Right atrium auricular region (tissue), 2 donors: ENCODE results near the gene KIF11. TPM values are rescaled to one million over a fixed set of nuclear protein-coding genes. Genes with fewer than 3 reads are reported as not detected.
A peak's percentile ranks its signal among the peaks of the same experiment; 100 is the strongest.

ENCODE experiments used
- DNase-seq: peaks from one replicate; pipeline ENCODE4 v3.0.0-alpha.2; 2019; ENCODE audit warnings: low spot score
- H3K27ac ChIP-seq, 2 donors: fragments of 200-600 bp; sonication (generic); 1 replicate in 1 of 2; 2 replicates in 1 of 2; pipeline ENCODE4 v1.5.1; 2016 to 2019
- H3K27me3 ChIP-seq, 2 donors: fragments of 200-600 bp; sonication (generic); one replicate each; pipeline versions ENCODE4 v1.5.1 to v1.6.0; 2017 to 2019
- H3K36me3 ChIP-seq: fragments of 200-600 bp; sonication (generic); one replicate; pipeline ENCODE4 v1.5.1; 2016
- H3K4me1 ChIP-seq, 2 donors: fragments of 200-600 bp; sonication (generic); one replicate each; pipeline versions ENCODE4 v1.5.1 to v1.6.0; 2017 to 2019
- H3K4me3 ChIP-seq, 2 donors: fragments of 200-600 bp; sonication (generic); 1 replicate in 1 of 2; 2 replicates in 1 of 2; pipeline ENCODE4 v1.5.1; 2017 to 2019; ENCODE audit warnings: mild to moderate bottlenecking in 1 of 2, moderate library complexity in 1 of 2
- H3K9me3 ChIP-seq, 2 donors: fragments of 200-600 bp; sonication (generic); one replicate each; pipeline ENCODE4 v1.5.1; 2019
- CTCF ChIP-seq, 2 donors: fragments of 200-600 bp; sonication (generic); IDR thresholded peaks; one replicate each; pipeline ENCODE4 v1.5.1; 2019; ENCODE audit warnings: antibody characterized with exemption in 2 of 2
- total RNA-seq, 2 donors: library from RNA; depleted of rRNA; stranded (reverse); fragments of >200 nt; gene quantifications; one replicate each; pipeline ENCODE4 v1.1.0, GENCODE V29; 2016

KIF11 gene
- total RNA-seq, 2 donors from 2014 or later = 0.24 to 1.4 TPM

DNA sequence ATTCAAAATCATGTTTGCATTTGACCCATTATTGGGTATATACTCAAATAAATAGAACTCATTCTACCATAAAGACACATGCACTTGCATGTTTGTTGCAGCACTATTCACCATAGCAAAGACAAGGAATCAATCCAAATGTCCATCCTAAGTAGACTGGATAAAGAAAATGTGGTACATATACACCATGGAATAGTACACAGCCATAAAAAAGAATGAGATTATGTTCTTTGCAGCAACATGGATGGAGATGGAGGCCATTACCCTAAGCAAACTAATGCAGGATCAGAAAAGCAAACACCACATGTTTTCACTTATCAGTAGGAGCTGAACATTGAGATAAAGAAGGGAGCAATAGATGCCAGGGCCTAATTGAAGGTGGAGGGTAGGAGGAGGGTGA lies 84.8 kb downstream of the KIF11 start:
- no peaks in the 10 kb centered on the region for H3K27me3 ChIP-seq
- DNase-seq = no peak

DNA sequence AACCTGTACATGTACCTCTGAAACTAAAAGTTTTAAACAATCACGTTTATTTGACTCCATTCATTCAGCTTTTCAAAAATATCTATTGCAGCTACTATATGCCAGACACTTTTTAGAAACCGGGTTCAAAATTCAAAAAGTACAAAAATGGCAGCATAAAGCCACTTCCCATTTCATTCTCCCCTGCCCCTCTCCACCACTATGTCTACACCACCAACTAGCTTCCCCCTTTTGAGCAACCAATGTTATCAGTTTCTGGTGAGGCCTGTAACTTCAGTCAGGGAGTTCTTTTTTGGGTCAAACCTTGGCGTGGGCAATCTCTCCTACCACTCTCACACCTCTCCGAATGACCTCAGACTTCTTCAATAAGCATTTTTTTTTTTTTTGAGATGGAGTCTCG lies 85.3 kb downstream of the KIF11 start:
- H3K9me3 ChIP-seq = no peaks in the 10 kb centered on the region
- no peaks in the 10 kb centered on the region for H3K36me3 ChIP-seq
- H3K27ac ChIP-seq = no peak overlapping the region
- H3K27me3 ChIP-seq = no peaks in the 10 kb centered on the region
- H3K4me1 ChIP-seq = no peaks in the 10 kb centered on the region
- DNase-seq = no peak
- no peak for TF ChIP-seq CTCF (IDR thresholded peaks at IDR 0.05)
- H3K4me3 ChIP-seq = no peak overlapping the region

More for the DNA sequence above, 84.8 kb downstream of the KIF11 start:
- Histone ChIP-seq H3K9me3 (no peaks in the 10 kb centered on the region), H3K36me3 (no peaks in the 10 kb centered on the region), H3K4me3 (no peak overlapping the region), H3K4me1 (no peaks in the 10 kb centered on the region), H3K27ac (no peak overlapping the region)
- TF ChIP-seq CTCF (IDR thresholded peaks at IDR 0.05) = no peak

DNA sequence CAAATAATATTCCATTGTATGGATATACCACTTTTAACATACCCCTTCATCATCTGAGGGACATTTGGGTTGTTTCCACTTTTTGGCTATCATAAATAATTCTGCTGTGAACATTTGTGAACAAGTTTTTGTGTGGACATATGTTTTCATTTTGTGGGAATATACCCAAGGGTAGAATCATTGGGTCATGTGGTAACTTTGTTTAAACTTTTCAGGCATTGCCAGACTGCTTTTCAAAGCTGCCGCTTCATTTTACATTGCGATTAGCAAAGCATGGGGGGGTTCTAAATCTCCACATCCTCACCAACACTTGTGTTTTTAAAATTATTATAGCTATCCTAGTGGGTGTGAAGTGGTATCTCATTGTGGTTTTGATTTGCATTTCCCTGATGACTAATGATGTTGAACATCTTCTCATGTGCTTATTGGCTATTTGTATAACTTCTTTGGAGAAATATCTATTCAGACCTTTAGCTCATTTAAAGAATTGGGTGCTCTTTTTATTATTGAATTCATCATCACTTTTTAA lies 88.4 kb downstream of the KIF11 start:
- H3K27ac ChIP-seq = no peak overlapping the region
- H3K27me3 ChIP-seq = no peaks in the 10 kb centered on the region
- no peak overlapping the region for H3K4me3 ChIP-seq
- H3K36me3 ChIP-seq = no peaks in the 10 kb centered on the region
- no peak for TF ChIP-seq CTCF (IDR thresholded peaks at IDR 0.05)
- H3K4me1 ChIP-seq = no peaks in the 10 kb centered on the region
- H3K9me3 ChIP-seq = peaks cover 0 to 10% of the 10 kb centered on the region in 2 donors
- no peak for DNase-seq

DNA sequence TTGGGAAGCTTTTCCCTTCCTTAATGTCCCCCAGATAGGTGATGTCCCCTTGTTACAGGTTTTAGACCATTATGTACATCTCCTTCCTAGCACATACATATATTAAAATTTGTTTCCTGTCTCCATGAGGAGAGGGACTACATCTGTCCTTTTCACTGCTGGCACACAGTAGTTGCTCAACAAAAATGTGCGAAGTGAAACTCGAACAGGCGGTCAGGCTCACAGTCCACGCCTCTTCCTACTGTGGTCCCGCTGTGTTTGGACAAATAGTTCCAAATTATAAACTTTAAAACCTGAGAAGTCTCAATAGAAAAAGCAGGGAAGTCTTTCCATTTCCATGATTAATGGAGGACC lies 95.6 kb downstream of the KIF11 start:
- H3K27ac ChIP-seq = no peak overlapping the region
- no peak for TF ChIP-seq CTCF (IDR thresholded peaks at IDR 0.05)
- peaks cover 15 to 27% of the 10 kb centered on the region in 2 donors for H3K27me3 ChIP-seq

DNA sequence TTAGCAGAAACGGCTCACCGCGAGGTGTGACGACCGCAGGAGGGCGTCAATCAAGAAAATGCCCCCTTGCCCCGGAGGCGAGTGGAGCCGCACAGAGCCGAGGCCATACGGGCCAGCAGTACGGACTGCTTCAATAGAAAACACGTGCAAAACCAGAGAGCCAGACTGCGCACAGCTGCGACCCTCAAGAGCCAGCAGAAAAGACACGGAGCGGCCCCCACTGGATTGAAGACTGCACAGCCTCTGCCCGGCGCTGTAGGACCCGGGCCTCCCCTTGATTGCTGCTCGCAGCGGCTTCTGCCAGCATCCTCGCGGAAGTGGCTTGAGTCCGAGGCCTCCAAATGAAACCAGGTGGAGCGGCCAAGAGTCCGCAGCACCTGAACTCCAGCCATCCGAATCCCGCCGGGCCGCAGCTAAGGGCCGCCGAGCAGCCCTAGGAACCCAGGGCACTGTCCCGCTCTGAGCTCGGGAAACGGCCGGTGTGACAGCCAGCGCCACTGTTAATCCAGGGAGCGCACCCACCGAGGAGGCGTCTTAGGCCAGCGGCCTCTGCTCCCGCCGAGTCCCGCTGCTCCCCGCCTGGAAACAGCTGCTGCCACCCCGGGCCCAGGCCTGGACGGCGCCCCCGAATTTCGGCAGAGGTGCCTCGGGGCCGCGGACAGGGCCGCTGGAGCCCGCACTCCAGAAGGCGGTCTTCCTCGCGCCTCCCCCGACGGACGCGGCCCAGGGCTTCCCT lies 96.2 kb downstream of the KIF11 start:
- Histone ChIP-seq H3K4me3 (peak overlapping the region; percentile 39 to 64), H3K4me1 (peaks cover 0 to 25% of the 10 kb centered on the region in 2 donors), H3K27ac (peak overlapping the region; percentile 48 to 50), H3K27me3 (peaks cover 15 to 27% of the 10 kb centered on the region in 2 donors), H3K36me3 (no peaks in the 10 kb centered on the region), H3K9me3 (peaks cover 0 to 15% of the 10 kb centered on the region in 2 donors)
- DNase-seq = no peak
- TF ChIP-seq CTCF (IDR thresholded peaks at IDR 0.05) = peak in 1 of 2 donors; percentile 4

More for the DNA sequence above, 95.6 kb downstream of the KIF11 start:
- Histone ChIP-seq H3K9me3 (peaks cover 0 to 15% of the 10 kb centered on the region in 2 donors), H3K4me1 (peaks cover 0 to 25% of the 10 kb centered on the region in 2 donors), H3K4me3 (peak overlapping the region; percentile 39 to 64), H3K36me3 (no peaks in the 10 kb centered on the region)
- no peak for DNase-seq
